GM19455 (cell line): Measurements from ENCODE around the gene KLF12.

ENCODE experiments used
- ATAC-seq: cut with Tn5 transposase; IDR thresholded peaks from one replicate; pipeline ENCODE4 v1.9.1; 2021; ENCODE audit not compliant: unreplicated experiment

Gene KLF12

DNA sequence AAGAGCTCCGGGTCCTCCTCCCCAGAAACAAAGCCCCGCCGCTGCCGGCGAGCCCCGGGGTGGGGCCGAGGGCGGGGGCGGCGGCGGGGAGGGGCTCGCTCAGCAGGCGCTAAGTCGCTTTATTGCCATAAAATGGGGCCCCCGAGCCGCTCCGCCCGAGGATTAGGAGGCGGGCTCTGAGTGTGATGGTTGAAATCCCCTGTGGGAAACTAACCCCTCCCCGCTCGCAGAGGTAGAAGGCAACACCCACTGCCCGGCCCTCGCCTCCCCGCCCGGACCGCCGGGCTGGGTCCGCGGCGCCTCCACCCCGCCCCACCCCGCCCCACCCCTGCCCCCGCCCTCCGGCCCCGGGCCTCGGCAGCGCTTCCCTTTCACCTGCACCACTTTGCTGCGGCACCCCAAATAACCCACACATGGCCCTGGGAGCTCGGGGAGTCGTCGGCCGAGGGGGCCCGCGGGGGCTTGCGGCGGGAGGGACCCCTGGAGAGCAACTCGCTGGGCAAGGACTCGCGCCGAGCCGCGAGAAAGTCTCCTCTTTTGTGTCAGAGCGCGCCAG is at the start of gene KLF12:
Gene KLF12, minus strand, starts transcription at position 184 of the 556 bp plus-strand sequence.
- peak; percentile 55 for ATAC-seq

DNA sequence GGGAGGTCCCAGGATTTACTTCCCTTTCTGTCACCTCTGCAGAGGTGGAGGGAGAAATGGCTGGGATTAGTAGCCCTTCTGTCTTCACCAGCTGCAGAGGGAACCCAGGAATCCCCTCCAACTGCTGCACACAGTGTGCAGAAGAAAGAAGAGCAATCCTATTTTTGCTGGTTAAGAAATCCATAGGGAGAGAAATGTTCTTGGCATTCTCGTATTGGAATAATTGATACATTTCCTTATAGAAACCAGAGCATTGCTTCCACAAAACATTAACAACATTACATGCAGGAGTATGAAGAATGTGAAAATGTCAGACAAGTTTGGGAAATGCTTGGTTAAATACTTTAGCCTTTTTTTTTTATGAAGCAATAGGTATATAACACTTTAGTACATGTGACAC is 48.3 kb upstream of the KLF12 start:
- ATAC-seq = no peak

DNA sequence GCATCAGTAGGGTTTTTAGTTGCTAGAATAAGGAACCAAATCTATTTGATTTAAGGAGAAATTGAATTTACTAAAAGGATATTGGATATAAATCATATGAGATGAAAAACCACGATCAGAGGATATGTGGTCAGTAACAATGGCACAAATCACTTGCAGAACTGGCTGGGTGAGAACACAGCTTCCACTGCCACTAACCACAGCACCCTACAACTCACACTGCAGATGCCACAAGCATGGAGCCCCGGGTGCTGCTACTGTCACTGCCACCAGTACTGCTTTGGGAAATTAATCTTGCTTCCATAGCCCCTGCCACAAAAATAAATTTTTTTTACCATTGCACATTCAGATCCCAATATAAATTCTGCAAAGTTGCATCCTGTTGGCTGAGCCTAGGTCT is 40.6 kb upstream of the KLF12 start:
- ATAC-seq = no peak

DNA sequence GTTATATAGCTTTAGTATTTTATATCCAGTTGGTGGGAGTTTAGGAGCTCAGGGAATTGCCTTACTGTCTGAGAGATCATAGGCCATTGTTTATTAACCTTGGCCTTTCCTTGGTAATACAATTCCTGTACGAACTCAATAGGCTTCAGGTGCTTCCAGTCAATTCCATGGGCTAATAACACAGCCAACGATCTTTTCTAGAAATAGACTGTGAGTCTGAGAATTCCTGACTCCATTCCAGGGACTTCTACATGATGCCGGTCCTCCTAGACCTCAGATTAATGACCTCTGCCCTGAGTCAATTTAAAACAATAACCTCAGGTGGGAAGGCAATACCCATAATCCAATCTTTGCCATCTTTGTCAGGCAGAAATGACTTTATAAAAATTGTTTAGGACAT is 39.6 kb upstream of the KLF12 start:
- ATAC-seq = no peak

DNA sequence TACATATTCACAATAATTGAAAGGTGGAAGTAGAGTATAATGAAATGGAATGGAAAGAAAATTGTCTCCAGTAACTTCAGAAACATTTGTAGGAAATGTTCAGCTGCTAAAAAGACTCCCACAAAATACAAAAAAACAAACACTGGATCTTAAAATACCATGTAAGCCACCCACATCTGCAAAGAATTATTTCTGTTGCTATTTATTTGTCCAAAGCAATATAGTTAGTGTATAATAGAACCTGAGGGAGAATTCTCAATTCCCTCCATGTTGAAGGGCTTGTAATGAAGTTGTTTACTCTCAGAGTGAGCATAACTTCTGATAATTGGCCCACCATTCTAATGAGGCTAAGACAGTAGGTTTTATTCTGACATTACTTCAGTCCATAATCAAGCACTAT is 37.4 kb upstream of the KLF12 start:
- ATAC-seq = no peak

DNA sequence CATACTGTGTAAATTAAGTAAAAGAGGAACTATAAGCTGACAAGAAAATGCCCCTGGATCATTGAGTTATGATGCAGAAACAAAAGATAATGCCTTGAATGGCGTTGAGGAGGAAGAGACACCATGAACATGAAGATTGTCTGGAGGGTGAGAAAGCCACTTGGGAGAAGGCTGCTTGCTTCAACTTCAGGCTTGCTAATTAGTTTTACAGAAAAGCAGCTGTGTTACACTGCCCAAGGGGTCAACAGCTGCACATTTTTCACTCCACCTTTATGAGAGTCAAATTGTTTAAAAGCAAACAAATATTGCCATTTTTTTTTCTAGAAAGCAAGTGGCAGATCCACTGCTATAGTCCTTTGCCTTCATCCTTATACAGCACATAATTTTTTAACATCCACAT is 35.5 kb upstream of the KLF12 start:
- no peak for ATAC-seq

DNA sequence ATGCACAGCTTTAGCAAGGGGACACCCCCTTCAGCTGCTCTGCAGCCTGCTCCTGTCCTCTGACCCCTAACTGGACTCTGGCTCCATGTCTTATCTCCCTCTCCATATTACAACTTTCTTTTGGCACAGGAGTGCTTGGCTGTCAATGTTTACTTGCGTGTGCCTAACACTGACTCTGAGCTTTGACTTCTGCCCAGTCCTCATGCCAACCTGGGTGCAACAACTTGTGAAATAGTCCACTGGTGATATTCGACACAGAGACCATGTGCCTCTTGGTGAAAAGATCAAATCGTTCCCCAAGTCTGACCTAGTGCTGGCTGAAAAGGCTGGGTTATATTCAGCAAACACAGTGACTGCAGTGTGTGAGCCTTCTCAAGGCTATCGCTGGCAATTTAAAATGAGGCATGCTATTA is 34.1 kb upstream of the KLF12 start:
- no peak for ATAC-seq

DNA sequence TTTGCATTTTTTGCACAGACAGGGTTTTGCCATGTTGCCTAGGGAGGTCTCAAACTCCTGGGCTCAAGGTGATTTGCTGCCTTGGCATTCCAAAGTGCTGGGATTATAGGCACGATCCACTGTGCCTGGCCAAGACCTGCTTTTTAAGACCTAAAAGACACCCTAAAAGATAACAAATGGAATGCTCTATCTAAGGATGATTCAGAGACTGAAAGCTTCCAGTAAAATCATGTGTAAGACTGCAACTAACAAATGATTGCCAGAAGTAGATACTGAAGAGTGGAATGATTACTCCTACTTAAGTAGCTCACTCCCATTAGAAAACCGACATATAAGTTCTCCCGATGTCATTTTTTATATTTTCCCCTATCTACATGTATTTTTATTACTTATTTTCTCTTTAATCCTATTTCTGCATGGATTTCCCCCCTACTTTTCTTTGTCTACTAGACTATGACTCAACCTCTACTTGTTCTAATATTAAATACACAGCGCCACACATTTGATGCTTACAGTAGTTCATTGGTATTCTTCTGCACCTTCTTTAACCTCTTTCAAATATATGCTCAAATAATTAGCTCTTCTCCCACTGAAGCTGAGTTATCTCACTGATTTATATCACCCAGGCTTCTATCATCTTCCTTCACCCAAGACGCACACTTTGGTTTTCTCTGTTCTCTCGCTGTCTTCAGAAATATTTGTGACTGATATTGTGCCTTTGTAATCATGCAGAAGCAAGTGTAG is 32.2 kb upstream of the KLF12 start:
- no peak for ATAC-seq

DNA sequence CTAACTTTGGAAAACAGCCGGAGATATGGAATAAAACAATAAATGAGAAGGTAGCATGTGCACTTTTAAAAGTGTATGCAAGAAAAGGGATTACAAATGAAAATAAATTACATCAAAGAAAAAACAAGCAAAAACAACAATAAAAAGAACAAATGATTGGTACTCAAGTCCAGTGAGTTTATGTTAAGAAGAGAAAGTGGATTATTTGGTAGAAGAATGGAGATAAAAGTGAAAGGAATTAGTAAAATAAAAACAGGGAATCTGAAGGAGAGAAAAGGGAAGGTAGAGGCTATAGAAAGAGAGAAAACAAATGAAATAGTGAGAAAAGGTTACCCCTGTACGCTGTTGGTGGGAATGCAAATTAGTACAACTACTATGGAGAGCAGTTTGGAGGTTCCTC is 28.6 kb upstream of the KLF12 start:
- ATAC-seq = no peak

DNA sequence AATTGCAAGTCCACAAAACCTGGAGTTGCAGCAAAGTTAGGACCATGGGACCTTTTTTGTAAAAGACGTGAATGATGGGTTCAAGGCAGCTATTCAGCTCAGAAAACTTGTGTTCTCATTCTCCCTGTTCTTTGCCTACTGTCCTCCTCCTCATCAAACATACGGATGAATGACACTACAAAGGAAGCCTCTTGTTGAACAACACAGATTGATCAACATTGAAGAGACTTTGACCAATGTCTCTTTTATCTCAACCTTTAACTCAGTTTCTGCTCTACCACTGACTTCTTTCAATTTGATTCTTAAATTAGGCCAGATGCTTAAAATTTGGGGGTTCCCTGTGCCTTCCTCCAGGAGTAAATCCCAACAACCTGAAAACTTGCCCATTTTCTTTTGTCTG is 27.9 kb upstream of the KLF12 start:
- no peak for ATAC-seq

DNA sequence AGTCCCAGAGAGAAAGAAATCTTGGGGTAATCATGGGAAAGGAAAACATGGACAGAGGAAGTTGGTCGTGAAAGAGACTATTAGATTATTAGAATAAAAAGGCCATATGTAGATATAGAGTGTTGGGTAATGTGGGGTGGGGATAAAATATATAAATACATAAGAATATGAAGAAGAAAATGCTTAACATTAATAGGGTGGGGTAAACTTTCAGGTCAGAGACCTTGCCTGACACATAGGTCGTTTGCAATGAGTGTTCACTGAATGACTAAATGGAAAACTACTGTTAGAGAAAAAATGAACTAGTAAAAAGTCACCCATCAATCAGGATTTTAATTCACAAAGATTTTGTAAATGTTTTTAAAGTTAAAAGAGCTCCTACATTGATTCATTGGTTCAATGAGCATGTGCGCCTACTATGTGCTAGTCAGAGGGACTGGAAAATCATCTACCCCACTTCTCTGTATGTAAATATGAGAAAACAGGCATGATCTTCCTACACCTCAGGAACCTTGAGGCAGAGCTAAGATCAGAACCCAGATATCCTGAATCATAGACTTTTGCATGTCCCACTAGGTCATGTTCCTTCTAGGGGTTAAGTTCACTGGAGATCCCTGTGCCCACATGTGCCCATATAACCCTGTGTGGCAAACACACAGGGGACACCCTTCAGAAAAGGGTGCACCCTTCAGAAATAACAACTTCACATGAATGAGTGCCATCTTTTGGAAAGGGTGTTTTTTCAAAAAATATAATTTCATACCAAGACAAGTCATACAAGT is 24.6 kb upstream of the KLF12 start:
- ATAC-seq = no peak

DNA sequence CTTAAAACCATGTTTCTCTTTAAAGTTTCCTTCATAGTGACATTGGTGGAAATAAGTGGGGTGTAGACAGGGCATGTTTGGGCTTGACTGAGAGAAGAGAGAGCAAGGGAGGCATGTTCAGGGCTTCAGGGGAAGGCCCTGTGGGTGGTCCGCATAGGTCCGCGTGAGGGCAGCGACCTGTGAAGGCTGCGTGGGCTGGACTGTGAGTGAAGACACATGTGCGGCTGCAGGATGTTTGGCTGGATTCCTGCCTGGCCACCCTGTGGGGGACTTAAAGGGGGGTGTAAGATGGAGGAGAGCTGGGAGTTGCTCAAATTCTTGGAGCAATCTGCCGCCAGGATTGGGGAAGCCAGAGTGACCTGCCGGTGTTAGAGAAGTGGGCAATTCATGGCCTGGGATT is 23.8 kb upstream of the KLF12 start:
- no peak for ATAC-seq

DNA sequence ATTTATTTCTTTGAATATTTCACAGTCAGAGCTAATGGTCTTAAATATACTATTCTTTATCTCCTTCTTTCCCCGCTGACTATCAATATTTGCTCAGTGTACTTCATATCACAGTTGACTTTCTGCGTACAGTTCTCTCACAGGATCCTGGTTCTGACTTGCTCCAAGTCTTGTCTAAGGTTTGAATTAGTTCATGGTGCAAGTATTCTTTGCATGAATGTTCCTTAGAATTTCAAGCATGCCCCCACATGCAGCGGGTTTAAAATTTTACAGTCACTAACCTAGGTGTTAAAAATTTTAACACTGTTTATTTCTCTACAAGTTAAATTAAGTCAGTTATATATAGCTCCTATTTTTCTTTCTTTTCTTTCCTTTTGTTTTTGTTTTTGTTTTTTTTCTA is 20.8 kb upstream of the KLF12 start:
- no peak for ATAC-seq

DNA sequence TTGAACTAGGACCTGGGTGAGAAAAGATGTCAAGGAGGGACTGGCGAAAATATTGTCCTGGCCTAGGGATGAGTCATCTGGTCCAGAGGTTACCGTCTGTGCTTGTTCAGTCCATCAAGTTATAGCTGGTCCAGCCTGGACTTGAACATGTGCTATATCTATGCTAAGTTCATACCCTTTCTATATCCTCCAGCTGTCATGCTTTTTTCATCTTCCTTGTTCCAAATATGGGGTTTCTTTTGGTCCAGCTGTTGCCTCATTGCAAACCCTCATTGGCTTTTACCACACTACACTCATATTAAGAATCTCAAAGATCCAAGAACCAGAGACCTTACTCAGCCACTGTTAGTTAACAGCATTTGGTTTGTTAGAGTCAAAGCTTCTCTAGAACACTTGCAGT is 19.1 kb upstream of the KLF12 start:
- ATAC-seq = no peak

DNA sequence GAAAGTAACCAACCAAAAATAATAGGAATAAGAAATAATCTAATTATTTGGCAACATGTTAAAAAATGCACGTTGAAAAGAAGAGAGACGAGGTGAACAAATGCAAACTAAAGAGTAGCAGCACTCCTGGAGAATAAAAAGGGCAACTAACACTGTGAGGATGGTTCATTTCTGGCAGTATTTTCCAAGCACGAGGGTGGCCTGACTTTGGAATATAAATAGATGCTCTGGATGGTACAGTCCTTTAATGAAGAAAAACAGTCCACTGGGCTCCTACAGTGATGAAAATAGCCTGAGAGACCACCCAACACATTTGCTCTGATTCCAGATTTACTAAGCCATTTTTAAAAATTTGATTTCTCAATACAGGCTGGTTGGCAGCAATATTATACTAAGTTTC is 17.7 kb upstream of the KLF12 start:
- no peak for ATAC-seq

DNA sequence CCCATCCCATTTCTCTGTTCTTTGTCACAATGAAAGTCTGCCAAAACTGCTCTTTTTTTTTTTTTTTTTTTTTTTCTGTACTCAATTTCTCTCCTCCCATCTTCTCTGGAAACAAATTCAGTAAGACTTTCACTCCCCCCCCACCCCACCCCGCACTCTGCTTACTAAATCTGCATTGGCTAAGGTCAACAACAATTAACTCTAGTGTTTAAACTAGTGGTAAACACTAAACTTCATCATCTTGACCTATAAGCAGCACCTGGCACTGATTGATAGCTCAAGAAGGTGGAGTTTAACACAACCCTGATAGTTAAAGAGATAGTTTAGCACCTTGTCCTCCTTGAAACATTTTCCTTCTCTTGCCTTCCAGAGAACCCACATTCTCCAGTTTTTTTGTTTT is 14.1 kb upstream of the KLF12 start:
- ATAC-seq = no peak

DNA sequence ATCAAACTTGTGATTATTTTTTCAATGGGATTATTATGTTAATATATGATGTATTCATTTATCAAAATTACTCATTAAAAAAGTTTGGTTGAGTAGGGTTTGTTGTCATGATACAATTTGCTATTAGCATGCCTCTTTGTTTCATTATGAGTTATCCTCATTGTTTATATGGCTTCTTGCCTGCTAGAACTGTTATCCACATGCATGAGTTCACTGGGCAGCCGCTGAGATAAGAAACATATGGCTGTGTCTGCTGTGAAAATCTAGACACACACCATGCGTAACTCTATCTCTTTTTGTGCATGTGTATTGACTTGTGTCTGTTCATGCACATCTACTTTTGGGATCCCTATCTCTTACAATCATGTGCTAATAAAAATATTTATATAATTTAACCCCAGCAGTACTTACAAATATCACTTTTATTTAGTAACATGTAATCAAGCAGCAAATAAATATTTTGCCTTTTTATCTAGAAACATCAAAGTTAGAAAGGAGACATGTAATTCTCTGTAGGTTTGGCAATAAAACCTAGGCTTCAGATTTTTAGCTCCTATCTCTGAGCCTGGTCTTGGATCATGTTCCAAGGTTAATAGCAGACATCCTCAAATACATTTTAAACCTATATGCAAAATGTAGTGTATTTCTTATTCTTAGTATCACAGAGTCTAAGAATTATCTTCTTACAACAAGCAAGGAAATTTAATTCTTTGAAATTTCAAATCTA is 11.2 kb upstream of the KLF12 start:
- ATAC-seq = no peak

DNA sequence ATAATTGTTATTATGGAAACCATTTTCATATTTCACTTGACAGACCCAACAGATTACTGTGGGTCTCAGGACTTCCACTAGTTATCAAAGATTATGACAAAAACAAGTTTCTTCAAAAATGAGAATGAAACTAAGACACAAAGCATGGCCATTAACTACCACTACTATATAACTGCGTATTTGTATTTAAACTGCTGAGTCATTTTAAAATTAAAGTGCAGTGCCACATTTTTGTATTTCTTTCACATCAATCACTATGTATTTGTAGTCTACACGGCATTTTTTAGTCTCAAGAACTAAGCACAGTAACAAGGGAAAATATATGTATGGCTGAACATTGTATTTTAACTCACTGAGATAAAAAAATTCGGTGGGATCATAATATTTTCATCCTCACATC is 10.1 kb upstream of the KLF12 start:
- no peak for ATAC-seq

DNA sequence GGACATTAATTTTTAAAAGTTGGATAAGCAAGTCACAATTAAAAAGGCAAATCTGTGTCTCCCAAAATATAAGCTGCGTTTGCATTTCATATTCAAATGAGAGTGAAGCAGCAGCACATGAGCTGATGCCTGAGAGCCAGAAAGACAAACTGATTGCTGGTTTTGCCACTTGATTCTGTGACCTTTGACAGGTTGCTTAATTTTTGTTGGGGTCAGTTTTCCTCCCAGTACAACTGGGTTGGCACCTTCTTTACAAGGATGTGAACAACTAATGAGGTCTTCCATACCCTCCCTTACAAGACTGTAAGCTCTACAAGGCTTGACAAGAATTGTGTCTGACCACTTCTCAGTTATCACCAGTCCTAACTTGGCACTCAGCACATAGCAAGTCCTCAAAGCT is 8.1 kb upstream of the KLF12 start:
- no peak for ATAC-seq

DNA sequence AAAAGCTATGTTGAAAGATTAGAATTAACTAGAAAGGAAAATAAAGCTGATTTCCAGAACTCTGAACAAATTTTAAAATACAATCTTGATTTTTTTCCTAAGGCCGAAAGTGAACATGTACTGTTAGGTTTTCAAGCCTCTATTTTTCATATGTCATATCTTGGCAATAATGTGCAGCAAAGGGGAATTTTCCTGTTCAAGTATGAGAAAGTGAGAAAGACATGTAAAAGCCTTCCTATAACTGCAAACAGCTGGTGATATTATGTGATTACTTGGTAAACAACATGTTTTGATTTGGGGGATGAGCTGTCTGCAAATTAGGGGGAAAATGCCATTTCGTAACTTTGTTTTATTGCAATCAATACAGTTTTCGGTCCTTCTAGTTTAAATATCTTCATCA is 4.0 kb upstream of the KLF12 start:
- no peak for ATAC-seq

DNA sequence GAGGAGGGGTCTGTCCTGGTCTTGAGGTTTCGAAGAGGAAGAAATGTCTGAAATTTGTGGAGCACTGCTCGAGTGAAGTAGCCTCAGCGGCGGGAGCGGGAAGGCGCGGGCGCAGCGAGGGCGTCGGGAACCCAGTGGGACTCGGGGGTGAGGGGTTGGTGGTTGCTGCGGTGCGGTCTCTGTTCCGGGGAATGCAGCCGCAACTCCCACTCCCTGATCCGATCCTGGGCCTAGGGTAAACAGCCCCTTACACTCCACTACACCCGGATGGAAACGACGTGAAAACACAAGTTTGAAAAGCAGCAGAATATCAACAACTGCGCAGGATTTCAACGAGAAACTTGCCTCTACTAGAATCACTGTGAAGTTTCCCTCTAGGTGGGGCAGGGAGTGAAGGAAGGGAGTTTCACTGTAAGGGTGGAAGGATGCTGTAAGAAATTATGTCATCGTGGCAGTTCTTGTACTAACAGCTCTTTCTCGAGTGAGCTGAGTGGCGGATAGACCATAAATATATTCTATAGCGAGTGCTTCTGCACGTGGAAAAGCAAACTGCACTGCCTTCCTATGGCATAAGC is 2.0 kb upstream of the KLF12 start:
- no peak for ATAC-seq
